Tibial nerve (tissue), 4 donors: ENCODE results near the gene PACSIN2.

Experiments
- CTCF ChIP-seq, 5 experiments: fragments of 200-600 bp in 3 of 5; fragments of 450-650 bp in 2 of 5; sonication (generic) in 3 of 5; IDR thresholded peaks; one replicate each; pipeline ENCODE4 v1.5.1; 2016 to 2019; ENCODE audit warnings: antibody characterized with exemption in 5 of 5, mild to moderate bottlenecking in 3 of 5, moderate library complexity in 2 of 5
- EP300 ChIP-seq, 2 donors: sonication (generic); formaldehyde crosslinking; IDR thresholded peaks; one replicate each; pipeline ENCODE4 v1.6.1; 2017; ENCODE audit warnings: antibody characterized with exemption in 2 of 2, mild to moderate bottlenecking in 1 of 2
- POLR2A ChIP-seq, 2 donors: fragments of 450-650 bp; IDR thresholded peaks; one replicate each; pipeline ENCODE4 v1.6.1; 2017; ENCODE audit warnings: antibody characterized with exemption in 2 of 2, mild to moderate bottlenecking in 2 of 2, moderate library complexity in 2 of 2

- TF ChIP-seq POLR2A (IDR thresholded peaks at IDR 0.05) (no peak), CTCF (IDR thresholded peaks at IDR 0.05) (no peak), EP300 (IDR thresholded peaks at IDR 0.05) (no peak)
Measured at GRCh38 chr22:42922374-42923191, 92.4 kb downstream of the PACSIN2 start.
